ENCODE results near the gene AP1M2.
"Not testable (repeated sequence)": the region's sequence is repeated elsewhere in the genome, so short reads cannot be mapped to it uniquely, and the experiment has no call there.

AP1M2 gene

GRCh38 chr19:10538204-10538983 is 48.7 kb downstream of the AP1M2 start:
- DNase-seq (ENCODE audit: low read depth in 2 of 2), result no peak

- no peak for DNase-seq (ENCODE audit: low read depth in 2 of 2)
Observed at GRCh38 chr19:10537668-10538067, 49.4 kb downstream of the AP1M2 start.

GRCh38 chr19:10535613-10536012 is 51.5 kb downstream of the AP1M2 start:
- no peak for DNase-seq (ENCODE audit: low read depth in 2 of 2)

- no peak for DNase-seq (ENCODE audit: low read depth in 2 of 2)
Observed at GRCh38 chr19:10533646-10534386, 53.3 kb downstream of the AP1M2 start.

- no peak for DNase-seq (ENCODE audit: low read depth in 2 of 2)
Observed at GRCh38 chr19:10532457-10532856, 54.7 kb downstream of the AP1M2 start.

GRCh38 chr19:10526887-10527286 is 60.2 kb downstream of the AP1M2 start:
- not testable (repeated sequence) for DNase-seq (ENCODE audit: low read depth in 2 of 2)

GRCh38 chr19:10525636-10526035 is 61.5 kb downstream of the AP1M2 start:
- DNase-seq (ENCODE audit: low read depth in 2 of 2), result no peak

- DNase-seq (ENCODE audit: low read depth in 2 of 2), result no peak
Observed at GRCh38 chr19:10523135-10523636, 63.9 kb downstream of the AP1M2 start.

Measured in stimulated activated CD4-positive, alpha-beta T cell treated with anti-CD3 and anti-CD28 coated beads, Interleukin-4, amount 100 ng/mL, for 48 hours (primary cell).